Measurements from ENCODE around the gene CEP85L.

CEP85L gene

DNA sequence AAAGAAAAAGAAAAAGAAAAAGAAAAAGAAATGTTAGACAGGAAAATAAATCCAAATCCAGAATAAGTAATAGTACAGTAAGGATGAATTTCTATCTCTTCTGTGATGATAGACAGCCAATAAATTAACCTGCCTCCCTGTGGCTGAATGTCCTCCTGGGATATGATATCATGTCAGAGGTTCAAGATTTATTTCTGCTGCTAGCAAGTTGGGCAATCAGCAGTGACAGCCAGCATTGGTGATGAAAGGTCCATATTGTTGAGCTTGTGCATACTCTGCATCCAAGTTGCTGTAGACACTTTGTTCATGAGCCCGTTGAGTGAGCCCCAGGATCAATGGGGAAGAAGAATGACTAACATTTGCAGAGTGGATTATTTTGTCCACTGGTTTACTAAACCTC lies 44.9 kb upstream of the CEP85L start:
- Histone ChIP-seq H3K36me3 (ENCODE audit: insufficient read depth, low read length) (peaks cover 16% of the 10 kb centered on the region), H3K9me3 (ENCODE audit: insufficient read depth, low read length, severe bottlenecking) (no peaks in the 10 kb centered on the region), H3K4me3 (ENCODE audit: low read depth in 1 of 2, low read length in 2 of 2) (no peak overlapping the region), H4K20me1 (ENCODE audit: insufficient read depth, low read length) (peaks cover 7% of the 10 kb centered on the region), H3K4me1 (ENCODE audit: insufficient read depth, low read length) (no peaks in the 10 kb centered on the region), H3K4me2 (ENCODE audit: insufficient read depth, low read length) (no peak overlapping the region), H3K9ac (ENCODE audit: low read depth, low read length) (no peak overlapping the region), H2AFZ (ENCODE audit: low read depth, low read length) (no peak overlapping the region), H3K27ac (ENCODE audit: low read length) (no peak overlapping the region), H3K27me3 (ENCODE audit: insufficient read depth, low read length, poor library complexity) (no peaks in the 10 kb centered on the region), H3K79me2 (ENCODE audit: insufficient read depth, low read length) (peaks cover 90% of the 10 kb centered on the region)
- ATAC-seq (ENCODE audit: insufficient read depth, low read depth), result no peak
- TF ChIP-seq, protein P1, sequence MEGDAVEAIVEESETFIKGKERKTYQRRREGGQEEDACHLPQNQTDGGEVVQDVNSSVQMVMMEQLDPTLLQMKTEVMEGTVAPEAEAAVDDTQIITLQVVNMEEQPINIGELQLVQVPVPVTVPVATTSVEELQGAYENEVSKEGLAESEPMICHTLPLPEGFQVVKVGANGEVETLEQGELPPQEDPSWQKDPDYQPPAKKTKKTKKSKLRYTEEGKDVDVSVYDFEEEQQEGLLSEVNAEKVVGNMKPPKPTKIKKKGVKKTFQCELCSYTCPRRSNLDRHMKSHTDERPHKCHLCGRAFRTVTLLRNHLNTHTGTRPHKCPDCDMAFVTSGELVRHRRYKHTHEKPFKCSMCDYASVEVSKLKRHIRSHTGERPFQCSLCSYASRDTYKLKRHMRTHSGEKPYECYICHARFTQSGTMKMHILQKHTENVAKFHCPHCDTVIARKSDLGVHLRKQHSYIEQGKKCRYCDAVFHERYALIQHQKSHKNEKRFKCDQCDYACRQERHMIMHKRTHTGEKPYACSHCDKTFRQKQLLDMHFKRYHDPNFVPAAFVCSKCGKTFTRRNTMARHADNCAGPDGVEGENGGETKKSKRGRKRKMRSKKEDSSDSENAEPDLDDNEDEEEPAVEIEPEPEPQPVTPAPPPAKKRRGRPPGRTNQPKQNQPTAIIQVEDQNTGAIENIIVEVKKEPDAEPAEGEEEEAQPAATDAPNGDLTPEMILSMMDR (IDR thresholded peaks at IDR 0.05; ENCODE audit: borderline replicate concordance, extremely low read depth, low read length, poor library complexity, severe bottlenecking), result no peak
- TF ChIP-seq EZH2 (IDR thresholded peaks at IDR 0.05; ENCODE audit: borderline replicate concordance, low read depth, low read length, severe bottlenecking), result no peak
- DNase-seq, result no peak

DNA sequence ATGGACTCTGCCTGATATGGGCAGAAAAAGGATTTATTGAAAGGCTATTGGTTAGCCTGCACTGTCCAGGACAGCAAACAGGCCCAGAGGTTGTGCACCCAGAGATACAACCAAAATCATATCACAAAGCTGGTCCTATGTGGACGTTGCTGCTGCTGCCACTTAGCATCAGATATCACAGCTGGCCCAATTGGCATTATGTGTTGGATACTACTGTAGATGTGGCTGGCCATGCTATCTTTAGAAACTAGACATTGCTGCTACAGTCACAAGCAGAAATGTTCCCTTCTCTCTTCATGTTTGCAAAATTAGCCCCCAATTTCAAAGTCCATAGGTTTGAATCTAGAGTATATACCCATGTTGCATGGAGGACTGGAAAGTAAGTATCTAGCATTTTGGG lies 42.2 kb upstream of the CEP85L start:
- no peak overlapping the region for H3K4me3 ChIP-seq (ENCODE audit: low read depth in 1 of 2, low read length in 2 of 2)
- no peak overlapping the region for H3K4me2 ChIP-seq (ENCODE audit: insufficient read depth, low read length)
- no peak for ATAC-seq (ENCODE audit: insufficient read depth, low read depth)
- peaks cover 91% of the 10 kb centered on the region for H3K79me2 ChIP-seq (ENCODE audit: insufficient read depth, low read length)
- H3K9me3 ChIP-seq (ENCODE audit: insufficient read depth, low read length, severe bottlenecking), result no peaks in the 10 kb centered on the region
- H3K4me1 ChIP-seq (ENCODE audit: insufficient read depth, low read length), result no peaks in the 10 kb centered on the region
- no peak for DNase-seq
- peaks cover 4% of the 10 kb centered on the region for H4K20me1 ChIP-seq (ENCODE audit: insufficient read depth, low read length)
- TF ChIP-seq, protein P1 (IDR thresholded peaks at IDR 0.05; ENCODE audit: borderline replicate concordance, extremely low read depth, low read length, poor library complexity, severe bottlenecking), result no peak
- no peak for TF ChIP-seq EZH2 (IDR thresholded peaks at IDR 0.05; ENCODE audit: borderline replicate concordance, low read depth, low read length, severe bottlenecking)
- H3K9ac ChIP-seq (ENCODE audit: low read depth, low read length), result no peak overlapping the region
- H3K36me3 ChIP-seq (ENCODE audit: insufficient read depth, low read length), result peaks cover 7% of the 10 kb centered on the region; the same call in 1 of the 2 replicates
- H2AFZ ChIP-seq (ENCODE audit: low read depth, low read length), result no peak overlapping the region
- no peak overlapping the region for H3K27ac ChIP-seq (ENCODE audit: low read length)
- no peaks in the 10 kb centered on the region for H3K27me3 ChIP-seq (ENCODE audit: insufficient read depth, low read length, poor library complexity)

DNA sequence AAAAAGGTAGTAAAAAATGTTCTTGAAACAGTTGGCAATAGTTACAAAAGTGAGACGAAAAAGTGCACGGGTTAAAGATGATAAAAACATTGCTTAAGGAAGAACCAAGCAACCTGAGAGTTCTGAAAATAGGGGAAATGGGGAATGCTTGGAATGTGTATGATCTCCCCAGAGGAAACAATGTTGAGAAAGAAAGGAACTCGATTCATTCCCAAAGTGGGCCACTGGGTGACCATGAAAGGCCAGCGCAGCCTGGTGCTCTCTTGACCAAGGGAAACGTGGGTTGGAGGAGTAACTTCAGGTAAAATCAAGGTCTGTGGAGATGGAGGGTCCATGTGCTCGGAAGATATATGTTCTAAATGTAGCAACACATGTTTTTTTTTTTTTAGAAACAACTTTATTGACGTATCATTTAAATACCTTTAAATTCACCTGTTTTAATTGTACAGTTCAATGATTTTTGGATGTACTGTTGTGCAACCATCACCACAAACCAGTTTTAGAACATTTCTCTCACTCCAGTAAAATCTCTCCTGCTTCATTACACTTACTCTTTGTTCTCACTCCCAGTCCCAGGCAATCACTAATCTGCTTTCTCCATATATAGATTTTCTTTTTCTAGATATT lies 34.5 kb upstream of the CEP85L start:
- no peak overlapping the region for H3K9ac ChIP-seq (ENCODE audit: low read depth, low read length)
- H3K4me1 ChIP-seq (ENCODE audit: insufficient read depth, low read length), result no peaks in the 10 kb centered on the region
- DNase-seq (no peak), ATAC-seq (ENCODE audit: insufficient read depth, low read depth) (no peak)
- H3K36me3 ChIP-seq (ENCODE audit: insufficient read depth, low read length), result peaks cover 5% of the 10 kb centered on the region; the same call in 1 of the 2 replicates
- no peaks in the 10 kb centered on the region for H3K27me3 ChIP-seq (ENCODE audit: insufficient read depth, low read length, poor library complexity)
- H3K4me3 ChIP-seq (ENCODE audit: low read depth in 1 of 2, low read length in 2 of 2), result no peak overlapping the region
- peaks cover 79% of the 10 kb centered on the region for H3K79me2 ChIP-seq (ENCODE audit: insufficient read depth, low read length)
- TF ChIP-seq, protein P1 (IDR thresholded peaks at IDR 0.05; ENCODE audit: borderline replicate concordance, extremely low read depth, low read length, poor library complexity, severe bottlenecking), result no peak
- no peak for TF ChIP-seq EZH2 (IDR thresholded peaks at IDR 0.05; ENCODE audit: borderline replicate concordance, low read depth, low read length, severe bottlenecking)
- no peak overlapping the region for H3K27ac ChIP-seq (ENCODE audit: low read length)
- no peak overlapping the region for H3K4me2 ChIP-seq (ENCODE audit: insufficient read depth, low read length)
- H2AFZ ChIP-seq (ENCODE audit: low read depth, low read length), result no peak overlapping the region
- H3K9me3 ChIP-seq (ENCODE audit: insufficient read depth, low read length, severe bottlenecking), result no peaks in the 10 kb centered on the region
- 0 out of 2 replicates have a peak, but pooled peaks cover 4% of the 10 kb centered on the region for H4K20me1 ChIP-seq (ENCODE audit: insufficient read depth, low read length)
